Measurements from ENCODE around the gene SEMA4D. TPM values are rescaled to one million over a fixed set of nuclear protein-coding genes. Genes with fewer than 3 reads are reported as not detected.

SEMA4D gene
- total RNA-seq, 4 donors from 2014 or later = 7.9 to 14.1 (median 10.6) TPM

GRCh38 chr9:89377411-89377810 lies 120.5 kb downstream of the SEMA4D start:
- no peak overlapping the region for H3K27ac ChIP-seq (replicated peaks in 1 of 4)
- H3K4me3 ChIP-seq = no peak overlapping the region
- 90% methylated on average over 12 of the region's 12 CpGs for WGBS
- TF ChIP-seq POLR2AphosphoS5 (IDR thresholded peaks at IDR 0.05) = no peak
- no peak for TF ChIP-seq CTCF (IDR thresholded peaks at IDR 0.05)
- TF ChIP-seq POLR2A (IDR thresholded peaks at IDR 0.05; ENCODE audit: low read depth) = no peak
- no peak for TF ChIP-seq EP300 (IDR thresholded peaks at IDR 0.05)
- no peaks in the 10 kb centered on the region for H3K9me3 ChIP-seq
- DNase-seq (ENCODE audit: extremely low spot score) = no peak
- H3K36me3 ChIP-seq = peaks cover 0 to 44% (median 25%) of the 10 kb centered on the region in 4 donors
- no peaks in the 10 kb centered on the region for H3K4me1 ChIP-seq
- intact Hi-C loops (cut with DNase I) = no loop called here
- H3K27me3 ChIP-seq = no peaks in the 10 kb centered on the region

- H3K4me3 ChIP-seq = no peak overlapping the region
- H3K36me3 ChIP-seq = peaks cover 0 to 40% (median 20%) of the 10 kb centered on the region in 4 donors
- no peaks in the 10 kb centered on the region for H3K27me3 ChIP-seq
- no peaks in the 10 kb centered on the region for H3K4me1 ChIP-seq
- no peak for DNase-seq (ENCODE audit: extremely low spot score)
- no peak for TF ChIP-seq POLR2A (IDR thresholded peaks at IDR 0.05; ENCODE audit: low read depth)
- TF ChIP-seq CTCF (IDR thresholded peaks at IDR 0.05) = no peak
- TF ChIP-seq POLR2AphosphoS5 (IDR thresholded peaks at IDR 0.05) = no peak
- TF ChIP-seq EP300 (IDR thresholded peaks at IDR 0.05) = no peak
- intact Hi-C loops (cut with DNase I) = no loop called here
- no peaks in the 10 kb centered on the region for H3K9me3 ChIP-seq
- 86% methylated on average over 17 of the region's 17 CpGs for WGBS
- H3K27ac ChIP-seq (replicated peaks in 1 of 4) = no peak overlapping the region
These were observed 121.1 kb downstream of the SEMA4D start for GRCh38 chr9:89376741-89377351.

- Histone ChIP-seq H3K27ac (replicated peaks in 1 of 4) (no peak overlapping the region), H3K36me3 (peaks cover 0 to 35% (median 19%) of the 10 kb centered on the region in 4 donors), H3K27me3 (no peaks in the 10 kb centered on the region), H3K4me1 (no peaks in the 10 kb centered on the region), H3K9me3 (no peaks in the 10 kb centered on the region), H3K4me3 (no peak overlapping the region)
- DNase-seq (ENCODE audit: extremely low spot score) = no peak
- intact Hi-C loops (cut with DNase I) = no loop called here
- TF ChIP-seq POLR2AphosphoS5 (IDR thresholded peaks at IDR 0.05) = no peak
- TF ChIP-seq POLR2A (IDR thresholded peaks at IDR 0.05; ENCODE audit: low read depth) = no peak
- no peak for TF ChIP-seq CTCF (IDR thresholded peaks at IDR 0.05)
- TF ChIP-seq EP300 (IDR thresholded peaks at IDR 0.05) = no peak
- 89% methylated on average over 4 of the region's 4 CpGs for WGBS
These were observed 121.6 kb downstream of the SEMA4D start for GRCh38 chr9:89376286-89376685.

DNA sequence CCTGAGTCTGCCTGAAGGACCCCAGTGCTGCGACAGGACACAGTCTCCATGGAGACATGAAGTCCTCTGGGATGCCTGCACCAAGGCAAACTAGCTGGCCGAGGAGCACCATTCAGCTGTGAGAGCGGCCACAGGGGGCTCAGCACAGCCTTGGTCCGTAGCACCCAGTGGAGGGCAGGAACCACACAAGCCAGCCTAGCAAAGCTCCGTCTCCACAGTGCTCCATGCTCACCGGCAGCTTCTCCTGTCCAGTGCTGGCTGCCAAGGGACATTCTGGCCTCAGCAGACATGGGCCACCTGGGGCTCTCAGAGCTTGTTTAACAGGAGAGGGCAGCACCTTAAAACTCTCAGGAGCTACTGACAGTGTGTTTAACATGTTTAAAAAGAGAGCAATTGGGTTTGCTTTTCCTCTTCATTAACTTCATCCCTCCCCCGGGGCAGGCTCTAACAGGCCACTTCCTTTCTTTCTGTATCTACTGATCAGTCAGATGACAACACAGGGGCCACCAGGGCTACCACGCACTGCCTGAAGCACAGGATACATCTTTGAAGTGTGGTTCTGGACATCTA lies 122.6 kb downstream of the SEMA4D start:
- TF ChIP-seq POLR2A (IDR thresholded peaks at IDR 0.05; ENCODE audit: low read depth) = no peak
- TF ChIP-seq POLR2AphosphoS5 (IDR thresholded peaks at IDR 0.05) = no peak
- no peak for TF ChIP-seq EP300 (IDR thresholded peaks at IDR 0.05)
- no peak for TF ChIP-seq CTCF (IDR thresholded peaks at IDR 0.05)
- DNase-seq (ENCODE audit: extremely low spot score) = no peak

More for the DNA sequence above, 122.6 kb downstream of the SEMA4D start:
- Histone ChIP-seq H3K4me3 (no peak overlapping the region), H3K9me3 (no peaks in the 10 kb centered on the region), H3K27ac (replicated peaks in 1 of 4) (no peak overlapping the region), H3K36me3 (peaks cover 0 to 31% (median 16%) of the 10 kb centered on the region in 4 donors), H3K27me3 (no peaks in the 10 kb centered on the region), H3K4me1 (no peaks in the 10 kb centered on the region)
- intact Hi-C loops (cut with DNase I) = no loop called here
- WGBS = 53% methylated on average over 6 of the region's 8 CpGs
